Measurements from ENCODE around the gene CHKB.
"Not testable (repeated sequence)": the region's sequence is repeated elsewhere in the genome, so short reads cannot be mapped to it uniquely, and the experiment has no call there.

The CHKB gene

DNA sequence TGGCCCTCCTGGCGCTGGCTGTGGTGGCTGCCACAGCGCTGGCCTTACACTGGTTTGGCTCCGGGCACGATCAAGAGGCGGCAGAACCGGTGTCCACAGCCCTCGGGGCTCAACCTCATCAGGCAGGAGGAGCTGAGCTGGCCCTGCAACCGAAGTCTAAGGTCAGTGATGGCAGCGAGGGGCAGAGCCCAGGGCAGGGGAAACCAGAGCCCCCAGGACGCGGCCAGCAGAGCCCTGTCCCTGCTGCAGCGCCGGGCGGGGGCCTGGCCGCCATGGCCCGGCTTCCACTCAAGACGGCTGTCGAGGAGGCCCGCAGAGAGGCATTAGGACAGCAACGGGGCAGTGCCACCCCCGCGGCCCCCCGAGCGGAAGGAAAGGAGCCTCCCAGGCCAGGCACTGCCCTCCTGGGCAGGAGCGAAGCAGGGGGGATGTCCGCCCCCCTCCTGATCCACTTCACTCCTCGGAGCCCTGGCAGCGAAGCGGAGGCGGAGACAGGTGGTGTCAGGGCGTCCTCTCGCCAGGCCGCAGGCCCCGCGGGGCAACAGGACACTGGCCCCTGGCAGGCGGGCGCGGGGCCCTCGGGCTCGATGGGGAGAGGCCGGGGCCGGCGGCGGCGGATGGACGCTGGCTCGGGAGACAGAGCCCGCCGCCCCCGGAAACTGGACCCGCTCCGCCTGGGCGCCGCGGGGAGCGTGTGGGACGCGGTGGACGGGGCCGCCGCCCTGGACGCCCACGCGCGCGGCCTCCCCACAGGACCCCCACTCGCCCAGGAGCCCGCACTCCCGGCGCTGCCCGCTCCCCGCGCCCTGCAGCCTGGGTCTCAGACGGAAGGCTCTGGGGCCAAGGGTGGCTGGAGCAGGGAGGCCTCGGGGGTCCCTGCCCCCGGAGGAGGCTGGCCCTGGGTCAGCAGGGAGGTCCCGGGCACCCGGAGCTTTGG is 36.1 kb downstream of the CHKB start:
- DNase-seq: no peak

GRCh38 chr22:50545522-50546325 is 36.9 kb downstream of the CHKB start, which contains the start of gene KLHDC7B:
Gene KLHDC7B (plus strand): TSS chr22:50545899. CDS start chr22:50546244, 345 bp downstream.
- no peak for DNase-seq

DNA sequence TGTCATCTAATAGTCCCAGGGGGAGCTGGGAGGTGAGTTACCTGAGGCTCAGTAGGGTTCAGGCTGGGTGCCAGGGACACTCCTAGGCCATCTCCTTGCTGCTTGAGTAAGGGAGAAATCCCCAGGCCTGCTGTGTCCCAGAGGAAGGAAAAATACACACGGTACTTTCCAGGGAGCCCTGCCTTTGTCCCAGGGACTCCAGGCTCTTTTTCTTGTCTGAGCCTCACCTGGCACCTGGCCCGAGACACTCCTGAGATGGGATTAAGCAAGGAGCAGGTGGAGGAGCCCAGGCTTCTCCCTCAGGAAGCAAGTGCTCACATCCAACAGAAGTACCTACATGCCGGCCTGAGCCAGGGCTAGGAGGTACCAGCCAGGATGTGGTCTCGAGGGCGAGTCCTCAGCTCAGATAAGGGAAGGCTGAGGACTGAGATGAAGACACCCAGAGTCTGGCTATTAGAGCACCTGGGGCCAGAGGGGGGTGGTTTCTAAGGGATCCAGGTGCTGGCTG is 37.8 kb downstream of the CHKB start:
- DNase-seq: no peak

DNA sequence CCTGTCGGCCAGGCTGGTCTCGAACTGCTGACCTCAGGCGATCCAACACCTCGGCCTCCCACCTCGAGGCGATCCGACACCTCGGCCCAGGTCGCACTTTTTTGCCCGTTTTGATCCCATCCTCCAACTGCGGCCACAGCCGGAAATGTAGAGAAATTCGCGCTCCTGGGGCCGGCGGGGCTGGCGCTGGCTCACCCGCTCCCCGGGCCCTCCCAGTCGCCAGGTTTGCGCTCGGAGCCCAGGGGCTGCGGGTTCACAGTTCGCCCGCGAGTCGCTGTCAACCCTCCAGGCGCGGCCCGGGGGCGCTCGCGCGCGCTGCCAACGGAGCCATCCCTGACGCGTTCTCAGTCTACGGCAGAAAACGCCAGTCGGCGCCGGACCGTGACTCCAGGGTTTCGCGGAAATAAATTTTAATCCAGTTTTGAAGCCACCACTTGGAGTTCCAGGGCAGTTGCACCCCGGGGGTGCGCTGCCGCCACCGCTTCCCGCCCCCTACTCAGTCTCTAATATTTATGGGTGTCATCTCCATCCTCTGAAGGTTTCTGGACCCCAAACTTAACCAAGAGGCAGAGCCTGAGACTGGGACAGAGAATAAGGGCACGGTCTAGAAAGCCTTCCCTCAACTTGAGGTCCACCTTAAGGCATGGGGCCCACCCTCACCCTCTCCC is 38.4 kb downstream of the CHKB start:
- peak; percentile 63 to 77 (median 70) for DNase-seq

GRCh38 chr22:50542416-50542927 is 40.2 kb downstream of the CHKB start:
- DNase-seq: no peak

DNA sequence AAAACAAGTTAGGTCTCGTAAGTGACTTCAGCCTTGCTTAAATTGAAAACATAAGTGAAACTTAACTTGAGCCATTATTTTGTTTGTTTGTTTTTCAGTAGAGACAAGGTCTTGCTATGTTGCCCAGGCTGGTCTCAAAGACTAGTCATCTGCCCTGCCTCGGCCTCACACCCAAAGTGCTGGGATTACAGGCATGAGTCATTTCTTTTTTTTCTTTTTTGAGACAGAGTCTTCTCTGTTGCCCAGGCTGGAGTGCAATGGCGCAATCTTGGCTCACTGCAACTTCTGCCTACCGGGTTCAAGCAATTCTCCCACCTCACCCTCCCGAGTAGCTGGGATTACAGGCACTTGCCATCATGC is 41.0 kb downstream of the CHKB start:
- not testable (repeated sequence) for DNase-seq

- DNase-seq: no peak
These were observed 42.3 kb downstream of the CHKB start for GRCh38 chr22:50540381-50540780.

DNA sequence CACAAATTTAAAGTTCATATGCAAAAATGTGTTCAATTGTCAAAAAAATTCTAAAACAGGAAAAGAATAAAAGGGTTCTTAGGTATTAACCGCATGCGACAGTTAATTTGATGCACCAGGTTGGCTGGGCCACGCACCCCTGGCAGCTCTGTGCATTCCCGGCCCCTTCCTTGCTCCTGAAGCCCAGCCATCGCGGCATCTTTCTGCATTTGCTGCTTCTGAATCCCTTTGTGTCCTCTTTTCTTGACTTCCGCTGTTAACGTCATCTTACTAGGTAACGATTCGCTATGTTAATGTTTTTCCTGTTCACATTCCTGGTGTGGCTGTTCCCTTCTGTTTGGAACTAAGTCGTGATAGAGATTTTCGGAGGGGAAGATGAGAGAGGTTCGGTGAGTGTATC is 44.9 kb downstream of the CHKB start:
- DNase-seq: no peak

DNA sequence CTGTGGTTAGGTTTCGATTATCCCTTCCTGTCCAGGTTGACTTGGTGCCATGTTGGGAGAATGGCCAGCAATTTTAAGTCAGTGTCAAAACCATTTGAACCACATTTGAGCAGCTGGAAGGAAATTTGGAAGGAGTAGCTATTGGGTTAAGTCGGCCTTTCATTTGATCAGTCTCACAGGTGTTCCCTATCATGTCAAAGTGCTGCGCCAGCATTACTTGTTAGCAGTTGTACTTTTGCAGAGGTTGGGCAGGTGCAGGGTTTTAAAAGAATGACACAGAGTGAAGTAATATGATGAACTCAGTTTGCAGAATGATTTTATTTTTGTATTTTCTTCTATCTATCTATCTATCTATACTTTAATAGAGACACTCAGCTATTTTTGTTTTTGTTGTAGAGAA is 46.4 kb downstream of the CHKB start:
- no peak for DNase-seq

DNA sequence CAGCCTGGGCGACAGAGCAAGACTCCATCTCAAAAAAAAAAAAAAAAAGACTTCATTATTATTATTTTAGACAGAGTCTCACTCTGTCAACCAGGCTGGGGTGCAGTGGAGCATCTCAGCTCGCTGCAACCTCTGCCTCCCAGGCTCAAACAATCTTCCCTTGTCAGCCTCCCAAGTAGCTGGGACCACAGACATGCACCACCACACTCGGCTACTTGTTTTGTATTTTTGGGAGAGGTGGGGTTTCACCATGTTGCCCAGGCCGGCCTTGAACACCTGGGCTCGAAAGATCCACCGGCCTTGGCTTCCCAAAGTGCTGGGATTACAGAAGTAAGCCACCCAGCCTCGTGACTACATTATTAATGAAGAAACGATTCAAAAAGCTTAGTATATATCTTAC is 47.5 kb downstream of the CHKB start:
- DNase-seq: no peak

DNA sequence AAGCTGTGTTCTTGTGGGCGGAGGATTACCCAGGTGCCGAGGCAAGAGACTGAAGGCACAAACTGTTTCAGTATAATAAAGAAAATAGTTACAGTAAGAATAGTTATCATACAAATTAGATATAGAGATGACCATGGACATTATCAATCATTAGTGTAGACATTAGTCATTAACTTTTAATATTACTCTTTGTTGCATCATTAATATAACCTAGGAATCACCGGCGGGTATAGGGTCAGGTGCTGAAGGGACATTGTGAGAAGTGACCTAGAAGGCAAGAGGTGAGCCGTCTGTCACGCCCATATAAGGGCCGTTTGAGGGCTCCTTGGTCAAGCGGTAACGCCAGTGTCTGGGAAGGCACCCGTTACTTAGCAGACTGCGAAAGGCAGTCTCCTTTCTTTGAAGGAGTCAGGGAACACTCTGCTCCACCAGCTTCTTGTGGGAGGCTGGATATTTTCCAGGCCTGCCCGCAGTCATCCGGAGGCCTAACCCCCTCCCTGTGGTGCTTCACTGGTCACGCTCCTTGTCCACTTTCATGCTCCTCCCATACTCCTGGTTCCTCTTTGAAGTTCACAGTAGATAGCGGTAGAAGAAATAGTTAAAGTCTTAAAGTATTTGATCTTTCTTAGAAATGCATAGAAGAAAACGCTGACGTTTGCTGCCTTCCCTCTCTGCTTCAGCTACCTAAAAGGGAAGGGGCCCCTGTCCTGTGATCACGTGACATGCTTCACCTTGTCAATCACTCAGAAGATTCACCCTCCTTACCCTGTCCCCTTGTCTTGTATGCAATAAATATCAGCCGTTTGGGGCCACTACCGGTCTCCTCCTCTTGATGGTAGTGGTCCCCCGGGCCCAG is 48.6 kb downstream of the CHKB start:
- DNase-seq: not testable (repeated sequence)

GRCh38 chr22:50532824-50533796 is 49.5 kb downstream of the CHKB start:
- no peak for DNase-seq

DNA sequence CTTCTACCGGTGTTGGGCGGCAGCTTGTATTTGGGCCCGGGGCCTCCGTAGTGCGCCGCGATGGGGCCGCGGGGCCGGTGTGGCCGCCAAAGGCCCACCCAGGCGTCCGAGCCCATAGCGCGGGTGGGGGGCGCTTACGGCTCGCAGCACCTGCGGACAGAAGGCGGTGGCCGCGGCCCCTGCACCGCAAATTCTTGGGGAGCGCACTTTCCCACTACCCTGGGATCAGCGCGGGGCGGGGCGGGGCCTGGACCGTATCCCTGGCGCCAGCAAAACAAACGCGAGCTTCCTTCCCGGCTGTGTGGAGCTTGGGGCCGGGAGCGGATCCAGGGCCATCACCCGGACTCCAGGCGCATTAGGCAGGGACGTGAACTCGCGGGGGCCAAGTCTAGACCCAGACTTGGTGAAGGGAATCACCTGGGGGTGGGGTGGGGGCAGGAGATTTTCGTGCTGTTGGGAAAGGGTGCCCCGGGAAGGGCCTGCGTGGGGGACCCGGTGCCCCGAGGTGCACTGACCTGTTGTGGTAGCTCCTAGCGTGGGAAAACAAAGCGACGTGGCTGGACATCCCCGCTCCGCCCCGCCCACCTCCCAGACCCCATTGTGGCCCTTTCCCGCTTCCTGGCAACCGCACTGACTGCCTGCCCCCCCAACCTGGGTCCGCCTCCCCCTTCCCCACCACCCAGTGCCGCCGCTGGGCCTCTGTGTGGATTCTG is 50.5 kb downstream of the CHKB start:
- no peak for DNase-seq

DNA sequence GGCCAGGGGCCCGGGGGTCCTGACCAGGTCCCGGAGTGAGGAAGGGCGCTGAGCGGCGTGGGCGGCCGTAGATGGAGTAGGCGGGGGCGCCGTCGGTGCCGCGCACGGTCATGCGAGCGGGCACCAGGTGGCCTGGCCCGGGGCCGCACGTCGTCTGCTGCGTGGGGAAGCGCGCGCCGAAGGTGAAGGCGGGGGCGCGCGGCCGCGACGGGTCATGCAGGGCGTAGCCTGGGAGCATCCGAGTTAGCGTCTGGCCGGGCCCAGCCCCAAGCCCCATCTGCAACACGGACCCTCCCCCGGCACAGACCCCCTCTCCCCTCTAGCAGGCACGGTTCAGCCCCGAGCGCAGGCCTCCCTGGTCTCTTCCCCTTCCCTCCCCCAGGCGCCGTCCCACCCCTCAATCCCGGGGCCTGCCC is 51.1 kb downstream of the CHKB start:
- peak; percentile 62 to 79 (median 69) for DNase-seq

DNA sequence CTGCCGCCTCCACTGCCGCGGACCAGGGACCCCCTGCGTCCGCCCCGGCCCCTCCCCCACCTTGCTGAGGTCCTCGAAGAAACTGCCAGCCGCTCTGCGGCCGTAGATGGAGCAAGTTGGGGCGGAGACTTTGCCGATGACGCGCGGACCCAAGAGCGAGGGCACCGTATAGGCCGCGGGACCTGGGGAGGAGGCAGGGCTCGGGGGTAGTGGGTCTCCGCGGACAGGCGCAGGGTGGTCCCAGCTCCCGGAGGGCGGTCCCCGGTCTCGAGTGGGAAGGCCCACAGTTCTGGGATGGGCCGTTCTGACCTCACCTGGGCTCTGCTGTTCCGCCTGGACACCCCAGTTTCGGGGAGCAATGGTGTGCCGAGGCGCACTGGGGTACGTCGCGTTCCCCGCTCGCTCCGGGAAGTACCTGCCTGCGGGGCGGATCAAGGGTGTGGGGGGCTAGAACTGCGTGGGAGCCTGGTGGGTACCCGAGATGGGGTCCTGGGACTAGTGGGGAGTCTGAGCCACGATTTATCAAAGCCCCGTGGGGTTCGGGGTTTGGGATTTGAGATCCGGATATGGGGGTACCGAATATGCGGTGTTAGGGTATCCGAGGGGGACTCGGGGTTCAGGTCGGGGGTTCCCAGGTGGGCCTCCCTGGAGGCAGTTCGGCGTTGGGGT is 51.6 kb downstream of the CHKB start:
- DNase-seq: peak; percentile 63 to 78 (median 76)

GRCh38 chr22:50530580-50530876 is 52.1 kb downstream of the CHKB start:
- DNase-seq: no peak

DNA sequence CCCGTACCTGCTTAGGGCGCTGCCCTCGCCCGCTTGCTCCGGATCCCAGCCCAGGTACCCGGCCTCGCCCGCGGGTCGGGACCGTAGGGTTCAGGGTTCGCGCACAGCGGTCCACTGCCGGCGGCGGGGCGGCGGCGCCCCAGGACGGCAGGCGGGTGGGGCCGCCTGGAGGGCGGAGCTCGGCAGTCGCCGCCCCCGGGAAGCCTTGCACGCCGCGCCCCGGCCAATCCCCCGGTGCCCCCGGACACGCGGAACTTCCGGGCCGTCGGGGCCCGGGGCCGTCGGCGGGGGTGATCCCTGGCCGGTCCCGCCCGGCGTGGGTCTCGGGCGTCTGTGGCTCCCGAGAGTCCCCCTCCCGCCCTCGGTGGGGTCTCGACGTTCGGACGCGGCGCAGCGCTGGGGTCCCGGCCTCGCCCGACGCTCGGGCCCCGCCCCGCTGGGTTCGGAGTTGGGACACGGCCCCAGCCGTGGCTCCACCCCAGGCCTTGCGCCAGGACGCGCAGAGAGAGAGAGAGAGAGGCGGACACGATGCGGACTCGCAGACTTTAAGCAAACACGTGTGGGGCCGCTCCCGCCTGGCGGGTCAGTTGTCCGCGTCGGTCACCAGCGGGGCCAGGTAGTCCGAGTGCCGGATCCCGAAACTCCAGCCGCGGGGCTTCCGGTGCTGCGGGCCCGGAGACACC is 52.6 kb downstream of the CHKB start, which contains the start of gene TYMP:
Gene TYMP (minus strand): TSS at position 116 of the 683 bp plus-strand sequence. CDS start 303 bp downstream, outside the sequence.
- DNase-seq: peak; percentile 58 to 69 (median 66)

DNA sequence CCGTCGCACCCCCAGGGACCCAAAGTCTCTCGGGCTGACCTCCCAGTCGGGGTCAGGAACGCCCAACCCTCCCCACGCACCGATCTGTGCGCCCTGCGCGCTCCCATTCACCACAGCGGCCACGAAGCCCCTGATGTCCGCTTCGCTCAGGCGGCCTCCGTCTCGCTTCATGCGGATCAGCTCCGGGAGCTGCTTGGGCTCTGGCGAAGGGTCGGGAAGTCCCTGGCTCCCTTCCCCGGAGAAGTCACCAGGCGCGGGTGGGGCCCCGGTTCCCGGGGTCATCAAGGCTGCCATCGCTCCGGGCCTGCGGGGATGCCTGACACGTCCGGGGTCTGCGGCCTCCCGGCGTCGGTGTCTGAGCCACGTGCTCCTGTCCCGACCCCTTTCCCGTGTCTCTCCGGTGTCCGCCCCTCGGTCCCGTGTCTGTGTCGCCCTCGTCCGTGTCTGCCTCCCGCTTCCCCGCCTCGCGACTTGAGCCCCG is 53.2 kb downstream of the CHKB start:
- DNase-seq: no peak
